CD4-positive, alpha-beta T cell treated with Interferon alpha-2 for 1 hour (primary cell): ENCODE measurements around the gene NPLOC4.

Source experiments
- DNase-seq, 2 donors: peaks; one replicate each; pipeline ENCODE4 v3.0.0-alpha.2; 2020 to 2022

Gene NPLOC4

DNA sequence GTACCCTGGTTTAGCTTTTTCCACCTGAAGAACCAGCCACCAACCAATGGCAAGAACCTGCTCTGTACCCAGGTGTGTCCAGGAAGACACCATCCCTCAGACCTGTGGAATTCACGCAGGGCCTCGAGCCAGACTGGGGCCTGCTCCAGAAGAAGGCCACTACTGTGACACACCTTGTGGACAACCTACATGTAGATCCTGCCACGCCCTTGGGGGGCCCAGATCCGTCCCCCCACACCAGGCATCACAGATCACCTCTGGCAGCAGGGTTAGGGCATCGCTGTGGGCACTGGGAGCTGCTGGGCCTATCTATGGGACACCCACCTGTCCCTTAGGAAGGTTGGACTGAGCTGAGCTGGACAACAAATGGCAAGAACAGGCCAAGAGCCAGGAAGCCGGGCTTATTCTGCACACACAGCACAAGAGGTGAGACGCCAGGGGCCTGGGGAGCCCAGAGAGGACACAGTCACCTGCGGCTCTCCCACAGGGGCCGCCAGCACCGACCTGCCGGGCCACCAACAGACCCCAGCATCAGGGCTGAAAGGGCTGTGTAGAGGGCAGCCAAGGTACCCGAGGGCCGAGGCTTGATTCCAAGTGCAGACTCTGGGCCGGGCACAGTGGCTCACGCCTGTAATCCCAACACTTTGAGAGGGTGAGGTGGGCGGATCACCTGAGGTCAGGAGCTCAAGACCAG lies 92.5 kb downstream of the NPLOC4 start:
- no peak for DNase-seq

DNA sequence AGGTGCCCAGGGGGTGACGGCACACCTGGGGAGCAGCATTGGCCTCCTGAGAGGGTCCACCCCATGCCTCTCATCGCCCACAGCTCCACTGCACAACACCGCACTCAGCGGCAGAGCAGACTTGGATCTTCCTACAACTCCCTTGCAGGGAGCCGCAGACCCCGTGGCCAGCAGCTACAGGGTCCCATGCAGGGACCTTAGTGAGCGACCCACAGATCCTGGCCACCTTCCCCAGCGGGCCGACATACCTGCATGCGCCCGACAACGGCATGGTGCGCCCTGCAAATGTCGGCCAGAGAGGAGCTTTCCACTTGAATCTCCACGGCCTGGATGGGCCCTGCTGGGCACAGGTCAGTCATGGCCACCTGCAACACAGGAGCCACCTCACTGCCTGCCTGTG lies 93.2 kb downstream of the NPLOC4 start:
- no peak for DNase-seq

DNA sequence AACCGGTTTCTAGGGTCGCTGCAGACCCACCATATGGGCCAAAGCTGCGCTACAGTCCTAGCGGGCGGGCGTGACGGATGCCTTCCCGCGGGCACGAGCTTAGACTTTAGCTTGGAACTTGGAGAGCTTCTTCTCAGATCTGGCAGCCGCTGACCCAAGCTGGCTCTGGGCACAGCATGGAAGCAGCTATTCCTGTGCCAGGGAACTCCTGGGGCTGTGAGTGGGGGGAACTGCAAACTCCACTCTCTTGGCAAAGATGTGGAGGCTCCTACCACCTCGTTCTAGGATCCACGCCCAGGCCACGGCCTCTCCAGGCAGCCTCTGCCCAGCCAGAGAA lies 93.6 kb downstream of the NPLOC4 start:
- no peak for DNase-seq

DNA sequence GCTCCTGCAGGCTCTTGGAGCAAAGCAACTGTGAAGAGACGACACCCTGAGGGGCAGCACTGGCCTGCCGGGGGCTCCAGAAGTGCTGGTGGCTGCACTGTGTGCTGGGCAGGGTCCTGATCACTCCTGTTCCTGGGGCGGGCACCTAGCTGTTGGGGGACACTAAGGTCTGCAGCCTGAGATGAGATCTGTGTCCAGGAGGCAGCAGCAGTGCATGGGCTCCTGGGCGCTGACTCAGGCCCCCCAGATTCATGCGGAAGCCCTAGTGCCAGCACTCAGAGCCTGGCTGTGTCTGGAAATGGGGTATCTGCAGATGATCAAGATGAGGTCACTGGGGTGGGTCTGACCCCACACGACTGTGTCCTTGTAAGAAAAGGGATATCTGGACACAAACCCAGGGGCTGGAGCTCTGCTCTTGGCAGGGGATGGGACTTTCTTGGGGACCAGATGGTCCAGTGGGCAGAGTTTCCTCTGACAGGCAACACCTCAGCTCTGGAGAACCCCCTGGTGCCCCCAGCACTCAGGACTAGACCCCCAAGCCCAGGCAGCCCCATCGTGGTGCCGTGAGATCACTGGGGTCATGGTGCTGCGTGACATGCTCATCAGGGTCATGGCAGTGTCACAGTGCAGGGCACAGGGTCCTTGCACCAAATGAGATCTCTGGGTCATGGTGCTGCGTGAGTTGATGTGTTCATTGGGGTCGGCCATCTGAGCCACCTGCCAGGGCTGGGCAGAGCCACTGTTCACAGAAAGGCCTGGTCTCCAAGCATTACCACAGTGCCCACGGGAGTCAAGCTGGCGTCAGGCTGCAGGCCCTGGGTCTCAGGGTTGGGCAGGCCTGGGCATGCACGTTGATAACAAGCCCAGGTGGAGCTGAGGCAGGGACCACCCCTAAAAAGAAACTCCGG lies 94.2 kb downstream of the NPLOC4 start:
- DNase-seq: no peak

DNA sequence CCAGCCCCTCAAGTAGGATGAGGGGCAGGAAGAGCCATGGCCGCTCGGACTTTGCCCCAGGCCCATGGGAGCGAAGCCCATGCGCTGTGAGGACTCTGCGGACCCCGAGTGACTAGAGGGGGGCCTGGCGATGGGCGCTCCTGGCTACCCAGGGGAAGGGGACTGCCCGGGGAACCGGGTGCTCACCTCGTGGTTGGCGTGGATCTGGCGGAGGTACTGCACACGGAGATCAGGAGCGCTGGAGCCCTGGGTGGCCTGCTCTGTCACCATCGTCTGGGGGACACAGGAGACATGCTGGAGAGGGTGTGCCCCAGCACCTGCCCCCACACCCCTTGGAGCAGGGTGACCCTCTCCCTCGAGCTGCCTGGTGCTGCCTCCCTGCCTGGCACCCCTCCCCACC lies 95.8 kb downstream of the NPLOC4 start:
- DNase-seq: no peak

DNA sequence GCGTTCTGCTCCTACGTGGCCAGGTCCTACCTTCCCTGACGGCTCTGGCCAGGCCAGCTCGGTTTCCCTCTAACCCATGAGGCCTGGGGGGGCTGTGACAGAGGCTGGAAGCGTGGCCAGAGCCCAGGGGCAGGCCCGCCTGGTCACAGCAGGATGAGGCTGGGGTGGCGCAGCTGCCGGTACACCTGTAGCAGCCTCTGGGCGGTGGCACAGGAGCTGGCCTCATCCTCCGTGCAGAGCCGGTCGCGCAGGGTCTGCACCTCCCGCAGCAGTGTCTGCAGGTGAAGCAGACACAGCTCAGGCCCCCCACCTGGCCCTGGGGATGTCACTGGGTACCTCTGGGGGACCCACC lies 96.3 kb downstream of the NPLOC4 start:
- no peak for DNase-seq

DNA sequence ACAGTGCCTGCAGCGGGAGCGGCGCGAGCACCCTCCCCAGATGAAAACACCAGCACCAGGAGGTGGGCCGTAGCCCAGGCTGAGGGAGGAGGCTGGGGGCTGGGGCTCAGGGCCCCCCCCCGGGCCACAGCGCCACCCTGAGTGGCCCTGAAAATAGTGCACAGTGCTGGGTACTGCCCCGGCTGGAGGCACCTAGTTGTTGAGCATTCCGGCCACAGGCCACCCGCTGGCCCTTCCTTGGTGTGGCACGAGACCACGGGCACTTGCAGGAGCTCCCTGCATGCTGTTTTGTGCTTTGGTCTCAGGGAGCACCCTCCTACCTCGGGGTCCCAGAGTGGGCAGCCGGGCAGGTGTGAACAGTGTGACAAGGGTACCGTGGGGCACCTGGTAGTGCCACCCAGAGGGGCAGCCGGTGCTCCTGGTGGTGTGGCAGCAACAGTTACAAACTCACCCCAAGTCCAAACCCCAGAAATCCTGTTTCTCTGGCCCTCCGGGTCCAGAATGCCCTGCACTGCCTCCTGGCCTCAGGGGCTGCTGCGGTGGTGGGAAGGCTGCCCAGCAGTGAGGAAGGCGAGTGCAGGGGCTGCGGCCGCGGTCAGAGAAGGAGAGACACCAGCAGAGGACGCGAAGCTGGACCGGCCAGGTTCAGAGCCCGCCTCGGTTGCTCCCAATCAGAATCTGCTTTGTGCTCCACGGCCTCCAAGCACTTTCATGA lies 96.8 kb downstream of the NPLOC4 start:
- no peak for DNase-seq

DNA sequence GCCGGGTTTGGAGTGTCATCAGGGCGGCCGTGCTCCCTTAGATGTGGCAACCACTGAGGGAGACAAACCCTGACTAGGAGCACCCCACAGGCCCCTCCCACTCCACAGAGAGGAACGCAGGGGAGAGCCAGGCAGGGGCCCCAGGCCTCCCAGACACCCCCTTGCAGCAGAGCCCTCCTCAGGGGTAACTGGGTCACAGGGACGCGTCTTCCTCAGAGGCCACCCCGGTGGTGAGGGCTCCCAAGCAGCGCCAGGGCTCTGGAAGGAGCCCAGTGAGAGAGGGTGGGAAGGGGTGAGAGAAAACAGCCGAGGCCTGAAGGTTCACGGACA lies 97.4 kb downstream of the NPLOC4 start:
- DNase-seq: no peak

DNA sequence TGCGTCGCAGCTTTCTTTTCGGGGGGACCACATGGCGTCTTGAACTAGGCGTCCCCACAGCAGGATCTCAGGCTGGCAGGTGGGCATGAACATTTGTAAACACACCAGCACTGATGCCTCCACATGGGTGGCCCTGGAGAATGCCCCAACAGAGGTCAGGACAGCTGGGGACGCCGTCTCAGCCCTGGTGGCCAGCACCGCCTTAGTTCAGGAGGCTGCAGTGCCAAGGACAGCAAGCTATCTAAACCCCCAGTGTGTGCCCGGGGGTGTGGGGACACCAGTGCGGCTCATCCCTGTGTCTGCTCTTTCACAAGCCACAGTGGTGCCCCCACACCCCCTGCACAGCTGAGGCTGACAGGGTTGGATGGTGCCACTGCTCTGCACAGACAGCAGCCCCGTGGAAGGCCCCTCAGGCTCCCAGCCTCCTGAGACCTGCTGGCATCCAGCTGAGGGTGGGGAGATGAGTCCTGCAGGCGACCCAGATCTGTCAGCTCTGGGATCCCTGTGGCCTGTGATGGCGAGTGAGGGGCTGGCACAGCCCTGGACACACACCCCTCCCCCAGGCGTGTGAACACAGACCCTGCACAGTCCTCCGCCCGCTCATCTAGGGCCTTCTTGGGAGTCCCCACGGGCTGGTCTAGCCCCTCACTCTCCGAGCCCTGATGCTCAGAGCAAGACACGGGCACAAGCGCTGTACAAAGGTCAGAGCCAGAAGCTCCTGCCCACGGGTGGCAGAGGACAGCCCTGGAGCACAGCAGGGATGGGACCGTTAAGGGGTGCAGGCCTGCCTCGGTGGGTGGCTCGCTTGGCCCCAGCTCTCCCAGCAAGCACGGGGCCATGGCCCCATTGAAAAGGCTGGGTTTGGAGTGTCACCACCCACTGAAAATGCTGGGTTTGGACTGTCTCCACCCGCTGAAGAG lies 98.0 kb downstream of the NPLOC4 start:
- DNase-seq: no peak

DNA sequence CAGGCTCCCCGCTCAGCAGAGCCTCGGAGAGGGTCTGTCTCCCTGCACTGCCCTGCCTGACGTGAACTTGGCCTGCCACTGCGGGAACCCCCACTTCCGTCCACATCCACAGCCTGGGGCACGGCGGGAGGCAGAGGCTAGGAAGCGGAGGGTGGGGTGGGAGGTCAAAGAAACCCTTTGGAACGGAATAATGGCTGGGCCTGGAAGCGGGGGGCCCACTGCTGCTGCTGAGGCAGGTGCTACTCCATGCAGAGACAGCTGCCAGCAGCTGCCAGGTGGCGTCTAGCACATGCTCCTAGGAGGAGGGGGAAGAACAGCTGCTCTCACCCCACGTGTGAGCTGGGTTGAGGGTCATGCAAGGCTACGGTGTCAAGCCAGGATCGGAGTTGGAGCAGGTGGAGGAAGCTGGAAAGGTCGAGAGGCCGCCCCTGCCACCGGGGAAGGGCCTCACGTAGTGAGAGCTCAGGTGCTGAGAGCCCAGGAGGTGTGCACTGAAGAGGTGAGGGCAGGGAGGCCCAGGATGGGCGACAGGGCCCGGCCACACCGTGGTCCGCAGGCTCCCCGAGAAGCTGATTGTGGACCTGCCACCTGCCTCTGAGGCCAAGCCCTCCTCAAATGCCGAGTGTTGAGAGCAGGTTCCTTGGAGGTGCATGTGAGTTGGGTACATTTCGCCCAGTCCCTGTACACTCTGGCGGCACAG lies 98.9 kb downstream of the NPLOC4 start:
- DNase-seq: no peak

DNA sequence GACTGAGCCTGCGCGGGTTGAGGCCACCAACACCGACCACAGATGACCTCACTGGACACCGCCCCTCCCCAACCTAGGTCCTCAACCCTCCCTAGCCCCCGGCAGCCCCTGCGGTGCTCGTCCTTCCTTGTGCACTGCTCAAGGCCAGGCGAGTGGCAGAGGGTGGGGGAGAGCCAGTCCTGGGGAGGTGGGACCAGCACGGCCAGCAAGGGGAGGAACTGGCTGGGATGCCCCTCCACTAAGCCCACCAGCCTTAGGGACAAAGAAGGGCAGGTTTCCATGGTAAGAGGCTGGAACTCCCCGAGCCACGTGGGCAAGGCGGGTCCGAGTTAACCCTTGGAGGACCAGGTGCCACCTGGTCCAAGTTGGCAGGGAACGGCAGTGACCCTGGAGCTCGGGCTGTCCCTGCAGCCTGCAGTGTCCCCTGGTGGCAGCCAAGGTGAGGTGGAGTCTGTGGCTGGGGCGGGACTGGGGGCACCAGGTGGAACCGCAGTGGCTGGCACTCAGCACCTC lies 99.5 kb downstream of the NPLOC4 start:
- DNase-seq: peak; percentile 44 to 56

DNA sequence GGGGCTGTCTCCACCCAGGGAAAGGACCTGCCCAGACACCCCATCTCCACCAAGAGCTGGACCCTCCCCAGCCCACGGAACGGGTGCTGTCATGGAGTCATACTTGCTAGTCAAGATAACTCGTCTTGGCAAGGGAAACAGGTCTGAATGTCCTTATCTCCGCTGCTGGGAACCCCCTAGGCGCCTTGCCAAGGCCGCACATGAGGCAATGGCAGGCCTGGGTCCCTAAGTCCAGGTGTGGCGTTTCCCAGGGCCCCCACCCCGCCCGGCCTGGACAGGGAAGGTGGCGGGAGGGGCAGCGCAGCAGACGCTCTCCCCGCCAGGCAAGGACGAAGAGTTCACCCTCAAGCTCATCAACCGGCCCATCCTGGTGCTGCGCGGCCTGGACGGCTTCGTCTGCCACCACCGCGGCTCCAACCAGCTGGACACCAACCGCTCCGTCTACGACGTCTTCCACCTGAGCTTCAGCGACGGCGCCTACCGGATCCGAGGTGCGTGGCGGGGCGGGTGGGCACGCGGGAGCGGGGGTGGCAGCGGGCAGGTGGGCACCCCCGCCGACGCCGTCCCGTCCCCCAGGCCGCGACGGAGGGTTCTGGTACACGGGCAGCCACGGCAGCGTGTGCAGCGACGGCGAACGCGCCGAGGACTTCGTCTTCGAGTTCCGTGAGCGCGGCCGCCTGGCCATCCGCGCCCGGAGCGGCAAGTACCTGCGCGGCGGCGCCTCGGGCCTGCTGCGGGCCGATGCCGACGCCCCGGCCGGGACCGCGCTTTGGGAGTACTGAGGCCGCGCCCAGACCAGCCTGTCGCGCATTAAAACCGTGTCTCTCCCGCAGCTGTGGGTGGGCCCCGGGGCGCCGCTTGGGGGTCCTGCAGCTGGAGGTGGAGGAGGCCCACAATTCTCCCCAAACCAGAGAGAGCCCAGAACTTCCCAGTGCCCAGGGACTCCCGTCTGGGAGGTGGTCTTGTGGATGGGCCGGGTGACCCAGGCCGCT lies 100.3 kb downstream of the NPLOC4 start:
- no peak for DNase-seq

DNA sequence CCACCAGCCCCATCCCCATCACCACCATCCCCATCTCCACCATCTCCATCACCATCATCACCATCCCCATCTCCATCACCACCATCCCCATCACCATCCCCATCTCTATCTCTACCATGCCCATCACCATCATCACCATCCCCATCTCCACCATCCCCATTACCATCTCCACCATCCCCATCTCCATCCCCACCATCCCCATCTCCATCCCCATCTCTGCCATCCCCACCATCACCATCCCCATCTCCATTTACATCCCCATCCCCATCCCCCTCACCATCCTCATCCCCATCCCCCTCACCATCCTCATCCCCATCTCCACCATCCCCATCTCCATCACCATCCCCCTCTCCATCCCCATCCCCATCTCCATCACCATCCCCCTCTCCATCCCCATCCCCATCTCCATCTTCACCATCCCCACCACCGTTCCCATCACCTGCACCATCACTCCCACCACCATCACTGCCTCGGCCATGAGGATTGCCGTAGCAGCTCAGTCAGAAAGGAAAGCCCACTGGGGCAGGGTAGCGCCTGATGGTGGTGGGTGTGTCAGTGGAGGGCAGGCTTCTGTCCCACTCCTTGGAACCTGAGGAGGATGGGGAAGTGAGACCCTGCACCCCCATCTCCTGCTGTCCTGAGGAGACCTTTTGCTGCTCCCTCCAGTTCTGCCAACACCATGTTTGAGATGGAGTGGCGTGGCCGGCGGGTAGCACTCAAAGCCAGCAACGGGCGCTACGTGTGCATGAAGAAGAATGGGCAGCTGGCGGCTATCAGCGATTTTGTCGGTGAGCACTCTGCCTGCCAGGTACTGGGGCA lies 101.2 kb downstream of the NPLOC4 start:
- DNase-seq: no peak

DNA sequence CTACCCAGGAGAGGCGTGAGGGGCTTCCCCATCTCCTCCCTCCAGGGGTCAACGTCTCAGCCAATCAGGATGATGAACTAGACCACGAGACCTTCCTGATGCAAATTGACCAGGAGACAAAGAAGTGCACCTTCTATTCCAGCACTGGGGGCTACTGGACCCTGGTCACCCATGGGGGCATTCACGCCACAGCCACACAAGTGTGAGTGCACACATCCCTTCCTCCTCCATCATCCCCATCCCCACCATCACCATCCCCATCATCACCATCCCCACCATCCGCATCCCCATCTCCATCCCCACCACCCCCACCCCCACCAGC lies 101.9 kb downstream of the NPLOC4 start:
- DNase-seq: no peak

DNA sequence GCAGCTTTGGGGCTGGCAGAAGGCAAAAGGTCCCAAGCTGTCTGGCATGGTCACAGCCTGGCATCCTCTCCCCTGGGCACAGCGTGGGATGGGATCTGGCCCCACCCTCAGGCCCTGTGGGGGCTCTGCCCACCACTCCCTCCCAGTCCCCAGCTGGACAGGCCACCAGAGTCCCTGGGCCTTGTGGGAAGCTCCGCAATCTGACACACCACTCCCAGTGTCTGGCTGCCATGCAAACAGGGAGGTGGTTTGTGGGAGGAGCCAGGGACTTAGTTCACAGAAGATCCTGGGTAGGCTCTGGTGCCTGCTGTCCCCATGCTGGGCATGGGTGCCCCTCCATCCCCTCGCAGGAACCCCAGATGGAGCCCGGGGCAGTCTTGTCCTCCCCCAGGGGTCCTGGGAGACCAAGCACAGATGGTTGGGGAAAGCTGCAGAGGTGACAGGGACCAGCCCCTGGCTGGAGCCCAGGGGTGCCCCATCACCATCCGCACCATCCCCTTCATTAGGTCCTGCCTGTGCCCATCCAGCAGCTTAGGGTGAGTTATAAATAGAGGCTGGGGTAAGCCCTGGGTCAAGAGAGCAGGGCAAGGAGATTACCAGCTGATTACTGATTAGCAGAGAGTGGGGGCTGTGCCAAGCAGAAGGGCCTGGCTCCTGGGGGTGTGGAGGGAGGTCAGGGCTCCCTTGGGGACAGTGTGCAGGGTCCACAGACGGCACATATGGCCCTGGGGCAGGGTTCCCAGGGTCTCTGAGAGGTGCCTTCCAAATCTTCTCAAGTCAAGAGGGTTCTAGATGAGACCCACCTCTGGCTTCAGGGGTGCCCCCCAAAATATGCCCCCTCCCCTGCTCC lies 102.5 kb downstream of the NPLOC4 start:
- no peak for DNase-seq

DNA sequence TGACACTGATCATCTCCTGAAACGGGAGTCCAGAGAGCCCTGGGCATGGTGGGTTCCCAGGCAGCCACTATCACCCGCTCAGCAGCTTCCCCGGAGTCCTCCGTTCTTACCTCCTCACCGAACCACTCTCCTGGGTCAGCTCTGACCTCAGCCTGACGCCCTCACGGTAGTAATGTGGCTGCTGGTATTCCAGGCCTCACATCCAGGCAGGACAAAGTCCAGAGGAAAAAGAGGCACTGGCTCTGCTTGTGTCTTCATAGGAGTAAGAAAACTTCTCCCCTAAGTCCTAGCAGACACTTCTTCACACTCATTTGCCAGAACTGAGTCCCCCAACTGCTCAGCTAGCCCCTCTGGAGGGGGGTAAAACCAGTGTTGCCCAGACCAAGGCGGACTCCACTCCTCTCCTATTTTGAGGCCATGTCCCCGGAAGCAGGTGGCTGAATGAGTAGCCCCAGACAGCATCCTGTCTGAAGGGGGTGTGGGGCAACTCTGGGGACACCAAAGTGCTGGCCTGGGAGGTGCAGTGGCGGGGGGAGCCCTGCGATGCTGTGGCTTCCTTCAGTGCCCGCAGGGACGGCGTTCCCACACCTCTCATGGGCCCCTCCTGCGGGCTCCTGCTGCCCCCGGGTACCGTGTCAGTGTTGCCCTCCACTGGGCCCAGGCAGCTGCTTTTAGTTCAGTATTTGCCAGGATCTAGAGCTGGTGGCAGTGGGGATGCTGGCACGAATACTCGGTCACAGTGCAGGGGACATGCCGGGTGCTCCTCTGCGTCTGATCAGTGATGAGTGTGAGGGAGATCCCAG lies 103.4 kb downstream of the NPLOC4 start:
- DNase-seq: no peak

DNA sequence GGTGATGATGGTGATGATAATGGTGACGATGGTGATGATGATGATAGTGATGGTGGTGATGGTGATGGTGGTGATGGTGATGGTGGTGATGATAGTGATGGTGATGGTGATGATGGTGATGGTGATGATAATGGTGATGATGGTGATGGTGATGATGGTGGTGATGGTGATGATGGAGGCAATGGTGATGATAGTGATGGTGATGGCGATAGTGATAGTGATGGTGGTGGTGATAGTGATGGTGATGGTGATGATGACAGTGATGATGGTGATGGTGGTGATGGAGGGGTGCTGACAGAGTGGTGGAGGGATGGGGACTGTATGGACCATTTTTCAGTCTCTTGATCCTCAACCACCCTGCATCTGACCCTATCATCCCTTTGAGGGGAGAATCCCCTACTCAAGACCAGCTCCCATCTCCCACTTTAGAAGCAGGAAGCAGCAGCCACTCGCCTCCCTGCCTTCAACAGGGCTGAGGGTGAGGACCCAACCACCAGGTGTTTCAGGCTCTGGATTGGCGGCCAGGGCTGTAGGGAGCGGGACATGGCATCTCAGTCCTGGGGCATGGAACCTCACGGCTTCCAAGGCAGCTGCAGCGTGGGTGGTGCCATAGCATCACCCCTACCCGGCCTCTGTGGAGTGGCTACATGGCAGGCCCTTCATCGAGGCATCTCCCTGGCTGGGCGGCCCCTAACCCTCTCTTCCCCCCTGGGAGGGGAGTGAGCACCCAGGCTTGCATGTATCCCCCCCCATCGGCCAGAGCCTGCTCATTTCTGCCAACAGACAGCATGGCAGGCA lies 104.2 kb downstream of the NPLOC4 start:
- no peak for DNase-seq
